SU-DHL-6 (cell line): ENCODE data around the gene RFXANK.

ENCODE experiments used
- CTCF ChIP-seq: fragments of 200-600 bp; sonication (generic); IDR thresholded peaks from one replicate; pipeline ENCODE4 v1.5.1; 2017; ENCODE audit warnings: antibody characterized with exemption, mild to moderate bottlenecking, low read length, moderate library complexity; ENCODE audit not compliant: insufficient read depth, poor library complexity, severe bottlenecking
- EZH2phosphoT487 ChIP-seq: fragments of 200-600 bp; sonication (generic), shearing (Covaris generic); conservative IDR thresholded peaks from 2 replicates; pipeline ENCODE4 v1.6.1; 2018; ENCODE audit warnings: mild to moderate bottlenecking, antibody characterized with exemption, low read length, moderate library complexity, mixed read lengths

- TF ChIP-seq CTCF (no peak), EZH2phosphoT487 (no peak)
These were observed 31.0 kb downstream of the RFXANK start for GRCh38 chr19:19223060-19223459.
